SK-N-SH treated with all-trans-retinoic acid at 6 μM for 48 hours (cell line): ENCODE measurements around the gene FXR1.

Experiments
- ATAC-seq: fragments of 200-7000 bp; cut with Tn5 transposase; 3 replicates; pipeline ENCODE4 v1.9.1; 2020; ENCODE audit warnings: mild to moderate bottlenecking, moderate library complexity
- TF ChIP-seq, protein P1 (sequence below): fragments of 250-450 bp; sonication (Bioruptor Pico); IDR thresholded peaks from 2 replicates; pipeline ENCODE4 v1.5.1; 2021; ENCODE audit warnings: mild to moderate bottlenecking, moderate library complexity

FXR1 gene

GRCh38 chr3:181030948-181031347, 118.5 kb downstream of the FXR1 start:
- ATAC-seq: no peak
- TF ChIP-seq, protein P1, sequence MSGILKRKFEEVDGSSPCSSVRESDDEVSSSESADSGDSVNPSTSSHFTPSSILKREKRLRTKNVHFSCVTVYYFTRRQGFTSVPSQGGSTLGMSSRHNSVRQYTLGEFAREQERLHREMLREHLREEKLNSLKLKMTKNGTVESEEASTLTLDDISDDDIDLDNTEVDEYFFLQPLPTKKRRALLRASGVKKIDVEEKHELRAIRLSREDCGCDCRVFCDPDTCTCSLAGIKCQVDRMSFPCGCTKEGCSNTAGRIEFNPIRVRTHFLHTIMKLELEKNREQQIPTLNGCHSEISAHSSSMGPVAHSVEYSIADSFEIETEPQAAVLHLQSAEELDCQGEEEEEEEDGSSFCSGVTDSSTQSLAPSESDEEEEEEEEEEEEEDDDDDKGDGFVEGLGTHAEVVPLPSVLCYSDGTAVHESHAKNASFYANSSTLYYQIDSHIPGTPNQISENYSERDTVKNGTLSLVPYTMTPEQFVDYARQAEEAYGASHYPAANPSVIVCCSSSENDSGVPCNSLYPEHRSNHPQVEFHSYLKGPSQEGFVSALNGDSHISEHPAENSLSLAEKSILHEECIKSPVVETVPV: no peak
- TF ChIP-seq, all 23 proteins: peak for 0
